OCI-LY7 (cell line): ENCODE data around the gene DCAF11. TPM values are rescaled to one million over a fixed set of nuclear protein-coding genes. Genes with fewer than 3 reads are reported as not detected.

ENCODE experiments used
- BruUV-seq: library from RNA; stranded (reverse); fragments of 400-500 nt; replicated peaks from 2 replicates; lab custom pipeline; 2021; lab: Mats Ljungman, UMichigan
- CTCF ChIA-PET: fragments of 300-600 bp; sonication (Branson Sonifier 250); formaldehyde crosslinking; loops from one replicate; lab custom pipeline; 2022; ENCODE audit warnings: antibody characterized with exemption; ENCODE audit not compliant: unreplicated experiment; lab: Charles Lee
- POLR2A ChIA-PET: fragments of 300-600 bp; sonication (Branson Sonifier 250); formaldehyde crosslinking; loops from one replicate; lab custom pipeline; 2022; ENCODE audit warnings: antibody characterized with exemption; lab: Charles Lee
- DNase-seq: peaks from one replicate; pipeline ENCODE4 v3.0.0-alpha.2; 2015; ENCODE audit warnings: low spot score
- H2AFZ ChIP-seq: fragments of 200-600 bp; sonication (generic), shearing (Covaris generic); 2 replicates; pipeline ENCODE4 v1.6.1; 2014; ENCODE audit warnings: mild to moderate bottlenecking, antibody characterized with exemption, low read length, moderate library complexity
- H3K27ac ChIP-seq: fragments of 200-600 bp; sonication (generic); 2 replicates; pipeline ENCODE4 v1.5.1; 2014; ENCODE audit warnings: mixed run types, low read depth, mild to moderate bottlenecking, moderate library complexity, low read length, inconsistent platforms; ENCODE audit not compliant: poor library complexity, severe bottlenecking
- H3K36me3 ChIP-seq: fragments of 200-600 bp; sonication (generic); 2 replicates; pipeline ENCODE4 v1.6.1; 2014; ENCODE audit warnings: mild to moderate bottlenecking, antibody characterized with exemption, low read length, moderate library complexity, mixed read lengths; ENCODE audit not compliant: insufficient read depth
- H3K4me1 ChIP-seq: fragments of 200-600 bp; sonication (generic); 2 replicates; pipeline ENCODE4 v1.5.1; 2014; ENCODE audit warnings: mild to moderate bottlenecking, low read length; ENCODE audit not compliant: insufficient read depth, poor library complexity, severe bottlenecking
- H3K4me2 ChIP-seq: fragments of 200-600 bp; sonication (generic); 2 replicates; pipeline ENCODE4 v1.6.1; 2014; ENCODE audit warnings: mild to moderate bottlenecking, low read length
- H3K4me3 ChIP-seq: fragments of 200-600 bp; sonication (generic); 2 replicates; pipeline ENCODE4 v1.5.1; 2014; ENCODE audit warnings: mild to moderate bottlenecking, low read depth, low read length; ENCODE audit not compliant: poor library complexity, severe bottlenecking
- H3K79me2 ChIP-seq: fragments of 200-600 bp; sonication (generic); 2 replicates; pipeline ENCODE4 v1.6.1; 2016; ENCODE audit warnings: low read depth, mild to moderate bottlenecking, low read length, moderate library complexity, mixed read lengths; ENCODE audit not compliant: insufficient read depth
- H3K9me2 ChIP-seq: fragments of 200-600 bp; sonication (generic); 2 replicates; pipeline ENCODE4 v1.6.1; 2016; ENCODE audit warnings: mild to moderate bottlenecking, low read length, mixed read lengths; ENCODE audit not compliant: insufficient read depth
- H3K9me3 ChIP-seq: fragments of 200-600 bp; sonication (generic); 2 replicates; pipeline ENCODE4 v1.6.1; 2014; ENCODE audit warnings: mild to moderate bottlenecking, mixed run types, low read length, mixed read lengths
- H4K20me1 ChIP-seq: fragments of 200-600 bp; sonication (generic); 2 replicates; pipeline ENCODE4 v1.6.1; 2014; ENCODE audit warnings: mild to moderate bottlenecking, antibody characterized with exemption, low read length, moderate library complexity, mixed read lengths; ENCODE audit not compliant: insufficient read depth
- EZH2phosphoT487 ChIP-seq: fragments of 200-600 bp; sonication (generic); IDR thresholded peaks from 2 replicates; pipeline ENCODE4 v1.6.1; 2018; ENCODE audit warnings: low read depth, borderline replicate concordance, mild to moderate bottlenecking, mixed run types, antibody characterized with exemption, low read length, moderate library complexity, mixed read lengths
- intact Hi-C: fragments of 100-400 bp; cut with micrococcal nuclease; formaldehyde crosslinking; loops from one replicate; pipeline ENCODE4 v1.10.0; 2022; ENCODE audit not compliant: unreplicated experiment
- total RNA-seq, 2 experiments: library from RNA; depleted of rRNA in 1 of 2; stranded (reverse); fragments of >200 nt in 1 of 2; shearing (Covaris generic) in 1 of 2; gene quantifications; 2 replicates each; pipeline ENCODE4 v1.2.3, GENCODE V29; 2014 to 2022
- TF ChIP-seq, protein P1 (sequence below): fragments of 200-600 bp; sonication (generic); conservative IDR thresholded peaks from 2 replicates; pipeline ENCODE4 v1.5.1; 2014; ENCODE audit warnings: mild to moderate bottlenecking, antibody characterized with exemption, low read length, moderate library complexity, mixed read lengths

Gene DCAF11
- total RNA-seq, 2 experiments from 2014 or later: 63.6 to 75.5 TPM

DNA sequence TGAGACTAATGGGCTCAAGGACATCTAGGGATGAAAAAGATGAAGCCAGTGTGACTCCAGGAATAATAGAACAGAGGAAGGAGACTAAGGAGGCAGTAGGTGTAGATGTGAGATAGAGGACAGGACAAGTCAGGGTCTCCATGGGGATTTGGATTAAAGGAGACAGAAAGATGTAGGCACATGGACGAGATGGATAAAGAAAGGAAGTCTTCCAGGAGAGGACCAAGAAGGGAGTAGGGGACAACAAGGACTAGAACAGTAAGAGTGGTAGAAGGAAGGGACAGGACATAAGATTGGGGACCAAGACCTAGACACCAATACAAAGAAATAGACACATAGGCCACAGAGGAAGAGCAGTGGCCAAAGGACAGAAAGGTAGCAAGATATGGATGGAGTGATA lies 27.6 kb upstream of the DCAF11 start:
- BruUV-seq: no TSS peak
- no peaks in the 10 kb centered on the region for H3K79me2 ChIP-seq
- H3K36me3 ChIP-seq: no peaks in the 10 kb centered on the region
- peaks cover 12% of the 10 kb centered on the region for H3K4me1 ChIP-seq
- H3K4me3 ChIP-seq: no peak overlapping the region
- intact Hi-C loops: no loop called here
- H3K9me3 ChIP-seq: no peaks in the 10 kb centered on the region
- H3K27ac ChIP-seq: no peak overlapping the region
- CTCF ChIA-PET: no interaction called here
- no peak overlapping the region for H2AFZ ChIP-seq
- no peaks in the 10 kb centered on the region for H3K9me2 ChIP-seq
- H3K4me2 ChIP-seq: no peak overlapping the region
- POLR2A ChIA-PET: no interaction called here
- TF ChIP-seq, protein P1, sequence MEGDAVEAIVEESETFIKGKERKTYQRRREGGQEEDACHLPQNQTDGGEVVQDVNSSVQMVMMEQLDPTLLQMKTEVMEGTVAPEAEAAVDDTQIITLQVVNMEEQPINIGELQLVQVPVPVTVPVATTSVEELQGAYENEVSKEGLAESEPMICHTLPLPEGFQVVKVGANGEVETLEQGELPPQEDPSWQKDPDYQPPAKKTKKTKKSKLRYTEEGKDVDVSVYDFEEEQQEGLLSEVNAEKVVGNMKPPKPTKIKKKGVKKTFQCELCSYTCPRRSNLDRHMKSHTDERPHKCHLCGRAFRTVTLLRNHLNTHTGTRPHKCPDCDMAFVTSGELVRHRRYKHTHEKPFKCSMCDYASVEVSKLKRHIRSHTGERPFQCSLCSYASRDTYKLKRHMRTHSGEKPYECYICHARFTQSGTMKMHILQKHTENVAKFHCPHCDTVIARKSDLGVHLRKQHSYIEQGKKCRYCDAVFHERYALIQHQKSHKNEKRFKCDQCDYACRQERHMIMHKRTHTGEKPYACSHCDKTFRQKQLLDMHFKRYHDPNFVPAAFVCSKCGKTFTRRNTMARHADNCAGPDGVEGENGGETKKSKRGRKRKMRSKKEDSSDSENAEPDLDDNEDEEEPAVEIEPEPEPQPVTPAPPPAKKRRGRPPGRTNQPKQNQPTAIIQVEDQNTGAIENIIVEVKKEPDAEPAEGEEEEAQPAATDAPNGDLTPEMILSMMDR: no peak
- TF ChIP-seq EZH2phosphoT487: no peak
- no peak for DNase-seq
- H4K20me1 ChIP-seq: no peaks in the 10 kb centered on the region

- Histone ChIP-seq H3K4me3 (no peak overlapping the region), H3K79me2 (no peaks in the 10 kb centered on the region), H3K36me3 (no peaks in the 10 kb centered on the region), H3K9me3 (no peaks in the 10 kb centered on the region), H4K20me1 (no peaks in the 10 kb centered on the region), H2AFZ (no peak overlapping the region), H3K9me2 (no peaks in the 10 kb centered on the region), H3K4me1 (peaks cover 18% of the 10 kb centered on the region), H3K27ac (no peak overlapping the region), H3K4me2 (no peak overlapping the region)
- DNase-seq: no peak
- POLR2A ChIA-PET: interaction anchor here (0.7 kb wide), 1 partner anchor 230 kb away, joined by 5 read pairs; no protein-coding TSS in a partner anchor
- CTCF ChIA-PET: no interaction called here
- no TSS peak for BruUV-seq
- intact Hi-C loops: no loop called here
- TF ChIP-seq, protein P1: no peak
- TF ChIP-seq EZH2phosphoT487: no peak
Observed at GRCh38 chr14:24088095-24088494, 26.5 kb upstream of the DCAF11 start.

- CTCF ChIA-PET: interaction anchor here (0.7 to 1.6 kb wide), 2 partner anchors 32 to 38 kb away, joined by 3 to 8 read pairs; partner anchors contain the start of gene CARMIL3
- Histone ChIP-seq H3K9me3 (no peaks in the 10 kb centered on the region), H3K27ac (no peak overlapping the region), H3K9me2 (no peaks in the 10 kb centered on the region), H3K36me3 (no peaks in the 10 kb centered on the region), H2AFZ (no peak overlapping the region), H3K4me1 (peaks cover 28% of the 10 kb centered on the region), H3K4me3 (no peak overlapping the region), H3K4me2 (no peak overlapping the region), H3K79me2 (no peaks in the 10 kb centered on the region), H4K20me1 (no peaks in the 10 kb centered on the region)
- no peak for DNase-seq
- TF ChIP-seq EZH2phosphoT487: no peak
- TF ChIP-seq, protein P1: no peak
- intact Hi-C loops: loop anchor here (1.0 kb wide), 3 partner anchors 32 to 113 kb away; no protein-coding TSS in a partner anchor
- no TSS peak for BruUV-seq
- POLR2A ChIA-PET: interaction anchor here (0.7 to 1.4 kb wide), 4 partner anchors 38 to 414 kb away, joined by 3 to 4 read pairs (median 3); partner anchors contain the start of genes CARMIL3 and PSME2
Observed at GRCh38 chr14:24089890-24090289, 24.7 kb upstream of the DCAF11 start.
